Panc1 (cell line): ENCODE data around the gene HK3.

ENCODE experiments used
- TF ChIP-seq, protein P1 (sequence below): fragments of 450-650 bp; IDR thresholded peaks from 2 replicates; pipeline ENCODE4 v1.5.1; 2017; ENCODE audit warnings: mild to moderate bottlenecking
- TF ChIP-seq, protein P2 (sequence below), 2 experiments: IDR thresholded peaks; 2 replicates each; pipeline ENCODE4 v1.6.1; 2011 to 2012; ENCODE audit warnings: low read depth in 2 of 2, control low read depth in 1 of 2, low read length in 1 of 2, mild to moderate bottlenecking in 1 of 2, moderate library complexity in 1 of 2; ENCODE audit not compliant: insufficient read depth in 1 of 2

DNA sequence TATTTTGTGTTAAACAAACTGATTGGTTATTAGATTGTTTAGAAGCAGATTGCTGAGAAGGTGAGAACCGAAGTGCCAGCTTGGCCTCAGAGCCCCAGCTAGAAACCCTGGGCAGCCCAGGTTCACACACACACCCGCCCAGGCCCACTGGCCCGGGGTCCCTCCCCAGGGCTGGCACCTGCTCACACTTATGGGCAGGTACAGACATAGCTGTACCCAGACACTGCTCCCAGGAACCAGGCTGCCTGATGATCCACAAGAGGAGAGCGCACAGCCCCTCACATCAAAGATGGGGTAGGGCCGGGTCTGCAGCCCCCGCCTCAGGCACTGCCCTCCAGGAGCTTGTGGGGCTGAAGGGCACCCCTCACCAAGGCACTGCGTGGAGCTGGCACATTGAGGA is 33.2 kb downstream of the HK3 start:
- TF ChIP-seq, protein P1, sequence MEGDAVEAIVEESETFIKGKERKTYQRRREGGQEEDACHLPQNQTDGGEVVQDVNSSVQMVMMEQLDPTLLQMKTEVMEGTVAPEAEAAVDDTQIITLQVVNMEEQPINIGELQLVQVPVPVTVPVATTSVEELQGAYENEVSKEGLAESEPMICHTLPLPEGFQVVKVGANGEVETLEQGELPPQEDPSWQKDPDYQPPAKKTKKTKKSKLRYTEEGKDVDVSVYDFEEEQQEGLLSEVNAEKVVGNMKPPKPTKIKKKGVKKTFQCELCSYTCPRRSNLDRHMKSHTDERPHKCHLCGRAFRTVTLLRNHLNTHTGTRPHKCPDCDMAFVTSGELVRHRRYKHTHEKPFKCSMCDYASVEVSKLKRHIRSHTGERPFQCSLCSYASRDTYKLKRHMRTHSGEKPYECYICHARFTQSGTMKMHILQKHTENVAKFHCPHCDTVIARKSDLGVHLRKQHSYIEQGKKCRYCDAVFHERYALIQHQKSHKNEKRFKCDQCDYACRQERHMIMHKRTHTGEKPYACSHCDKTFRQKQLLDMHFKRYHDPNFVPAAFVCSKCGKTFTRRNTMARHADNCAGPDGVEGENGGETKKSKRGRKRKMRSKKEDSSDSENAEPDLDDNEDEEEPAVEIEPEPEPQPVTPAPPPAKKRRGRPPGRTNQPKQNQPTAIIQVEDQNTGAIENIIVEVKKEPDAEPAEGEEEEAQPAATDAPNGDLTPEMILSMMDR: no peak
- TF ChIP-seq, protein P2, sequence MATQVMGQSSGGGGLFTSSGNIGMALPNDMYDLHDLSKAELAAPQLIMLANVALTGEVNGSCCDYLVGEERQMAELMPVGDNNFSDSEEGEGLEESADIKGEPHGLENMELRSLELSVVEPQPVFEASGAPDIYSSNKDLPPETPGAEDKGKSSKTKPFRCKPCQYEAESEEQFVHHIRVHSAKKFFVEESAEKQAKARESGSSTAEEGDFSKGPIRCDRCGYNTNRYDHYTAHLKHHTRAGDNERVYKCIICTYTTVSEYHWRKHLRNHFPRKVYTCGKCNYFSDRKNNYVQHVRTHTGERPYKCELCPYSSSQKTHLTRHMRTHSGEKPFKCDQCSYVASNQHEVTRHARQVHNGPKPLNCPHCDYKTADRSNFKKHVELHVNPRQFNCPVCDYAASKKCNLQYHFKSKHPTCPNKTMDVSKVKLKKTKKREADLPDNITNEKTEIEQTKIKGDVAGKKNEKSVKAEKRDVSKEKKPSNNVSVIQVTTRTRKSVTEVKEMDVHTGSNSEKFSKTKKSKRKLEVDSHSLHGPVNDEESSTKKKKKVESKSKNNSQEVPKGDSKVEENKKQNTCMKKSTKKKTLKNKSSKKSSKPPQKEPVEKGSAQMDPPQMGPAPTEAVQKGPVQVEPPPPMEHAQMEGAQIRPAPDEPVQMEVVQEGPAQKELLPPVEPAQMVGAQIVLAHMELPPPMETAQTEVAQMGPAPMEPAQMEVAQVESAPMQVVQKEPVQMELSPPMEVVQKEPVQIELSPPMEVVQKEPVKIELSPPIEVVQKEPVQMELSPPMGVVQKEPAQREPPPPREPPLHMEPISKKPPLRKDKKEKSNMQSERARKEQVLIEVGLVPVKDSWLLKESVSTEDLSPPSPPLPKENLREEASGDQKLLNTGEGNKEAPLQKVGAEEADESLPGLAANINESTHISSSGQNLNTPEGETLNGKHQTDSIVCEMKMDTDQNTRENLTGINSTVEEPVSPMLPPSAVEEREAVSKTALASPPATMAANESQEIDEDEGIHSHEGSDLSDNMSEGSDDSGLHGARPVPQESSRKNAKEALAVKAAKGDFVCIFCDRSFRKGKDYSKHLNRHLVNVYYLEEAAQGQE (IDR thresholded peaks at IDR 0.05; ENCODE audit: insufficient read depth in 1 of 2, low read depth in 2 of 2, low read length in 1 of 2): no peak
